VCaP (cell line): Measurements from ENCODE around the gene IFNAR2.

Experiments
- H3K27ac ChIP-seq: fragments of 450-650 bp; 2 replicates; pipeline ENCODE4 v1.5.1; 2017
- TF ChIP-seq, protein P1 (sequence below): fragments of 450-650 bp; conservative IDR thresholded peaks from 2 replicates; pipeline ENCODE4 v1.5.1; 2017; ENCODE audit warnings: mild to moderate bottlenecking, moderate library complexity

IFNAR2 gene

GRCh38 chr21:33232291-33233034 is 2.7 kb downstream of the IFNAR2 start:
- H3K27ac ChIP-seq, result no peak overlapping the region
- TF ChIP-seq, protein P1, sequence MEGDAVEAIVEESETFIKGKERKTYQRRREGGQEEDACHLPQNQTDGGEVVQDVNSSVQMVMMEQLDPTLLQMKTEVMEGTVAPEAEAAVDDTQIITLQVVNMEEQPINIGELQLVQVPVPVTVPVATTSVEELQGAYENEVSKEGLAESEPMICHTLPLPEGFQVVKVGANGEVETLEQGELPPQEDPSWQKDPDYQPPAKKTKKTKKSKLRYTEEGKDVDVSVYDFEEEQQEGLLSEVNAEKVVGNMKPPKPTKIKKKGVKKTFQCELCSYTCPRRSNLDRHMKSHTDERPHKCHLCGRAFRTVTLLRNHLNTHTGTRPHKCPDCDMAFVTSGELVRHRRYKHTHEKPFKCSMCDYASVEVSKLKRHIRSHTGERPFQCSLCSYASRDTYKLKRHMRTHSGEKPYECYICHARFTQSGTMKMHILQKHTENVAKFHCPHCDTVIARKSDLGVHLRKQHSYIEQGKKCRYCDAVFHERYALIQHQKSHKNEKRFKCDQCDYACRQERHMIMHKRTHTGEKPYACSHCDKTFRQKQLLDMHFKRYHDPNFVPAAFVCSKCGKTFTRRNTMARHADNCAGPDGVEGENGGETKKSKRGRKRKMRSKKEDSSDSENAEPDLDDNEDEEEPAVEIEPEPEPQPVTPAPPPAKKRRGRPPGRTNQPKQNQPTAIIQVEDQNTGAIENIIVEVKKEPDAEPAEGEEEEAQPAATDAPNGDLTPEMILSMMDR, result no peak

- no peak overlapping the region for H3K27ac ChIP-seq
- TF ChIP-seq, protein P1, result no peak
These were observed 5.1 kb downstream of the IFNAR2 start for GRCh38 chr21:33234635-33235520.

DNA sequence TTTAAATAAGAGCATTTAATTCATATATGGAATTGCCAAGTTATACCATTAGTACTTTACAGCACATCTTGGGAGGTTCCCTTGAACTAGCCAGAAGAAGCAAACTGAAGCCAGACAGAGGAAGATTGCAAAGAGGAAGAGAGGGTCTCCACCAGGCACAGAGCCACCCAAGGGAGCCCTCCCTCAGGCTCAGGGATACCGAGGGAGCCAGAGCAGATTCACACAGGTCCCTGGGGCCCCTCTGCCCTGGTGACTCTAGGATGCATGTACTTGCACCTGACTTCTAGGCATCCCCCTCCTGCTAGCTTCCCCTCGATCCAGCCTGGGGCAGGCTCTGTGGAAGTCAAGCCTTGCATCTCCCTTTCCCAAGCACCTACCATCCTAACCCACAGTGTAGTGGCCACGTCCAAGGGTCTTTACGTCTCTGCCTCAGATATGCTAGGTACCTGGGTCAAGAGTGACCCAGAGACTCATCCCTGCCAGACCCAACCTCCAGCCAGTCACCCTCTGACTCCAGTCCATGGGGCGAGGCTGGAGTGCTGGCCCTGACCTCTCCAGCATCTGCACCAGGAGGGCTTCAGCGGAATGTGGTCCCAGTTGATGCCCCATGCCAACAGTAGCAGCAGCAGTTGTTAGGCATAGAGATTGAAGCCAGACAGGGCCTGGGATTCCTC is 6.4 kb downstream of the IFNAR2 start:
- TF ChIP-seq, protein P1, result no peak
- H3K27ac ChIP-seq, result no peak overlapping the region

GRCh38 chr21:33236766-33237165 is 7.0 kb downstream of the IFNAR2 start:
- TF ChIP-seq, protein P1, result no peak
- no peak overlapping the region for H3K27ac ChIP-seq

- TF ChIP-seq, protein P1, result no peak
- no peak overlapping the region for H3K27ac ChIP-seq
These were observed 7.7 kb downstream of the IFNAR2 start for GRCh38 chr21:33237486-33237885.

DNA sequence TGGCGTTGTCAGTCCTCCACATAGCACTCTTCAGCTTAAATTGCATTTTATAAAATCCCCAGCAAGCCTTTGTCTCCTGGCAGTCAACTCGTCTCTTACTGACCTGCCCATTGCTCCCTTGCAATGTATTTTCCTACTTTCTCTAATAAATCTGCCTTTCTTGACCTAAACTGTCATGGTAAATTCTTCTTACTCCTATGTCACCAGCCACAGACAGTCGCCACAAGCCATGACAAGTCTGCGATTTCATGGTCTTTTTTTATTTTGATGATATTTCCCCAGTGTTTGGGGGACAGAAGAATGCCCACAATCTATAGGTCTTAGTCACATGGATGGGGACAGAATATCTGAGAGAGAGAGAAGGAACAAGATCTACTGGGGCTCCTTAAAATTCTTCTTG is 8.4 kb downstream of the IFNAR2 start:
- TF ChIP-seq, protein P1, result no peak
- H3K27ac ChIP-seq, result no peak overlapping the region
